NCI-H748 (cell line): ENCODE data around the gene R3HDM4.
A peak's percentile ranks its signal among the peaks of the same experiment; 100 is the strongest.
"Not testable (repeated sequence)": the region's sequence is repeated elsewhere in the genome, so short reads cannot be mapped to it uniquely, and the experiment has no call there.

Source experiments
- DNase-seq: peaks from one replicate; lab custom pipeline; 2025; ENCODE audit not compliant: unreplicated experiment; lab: John Stamatoyannopoulos, UW

R3HDM4 gene

DNA sequence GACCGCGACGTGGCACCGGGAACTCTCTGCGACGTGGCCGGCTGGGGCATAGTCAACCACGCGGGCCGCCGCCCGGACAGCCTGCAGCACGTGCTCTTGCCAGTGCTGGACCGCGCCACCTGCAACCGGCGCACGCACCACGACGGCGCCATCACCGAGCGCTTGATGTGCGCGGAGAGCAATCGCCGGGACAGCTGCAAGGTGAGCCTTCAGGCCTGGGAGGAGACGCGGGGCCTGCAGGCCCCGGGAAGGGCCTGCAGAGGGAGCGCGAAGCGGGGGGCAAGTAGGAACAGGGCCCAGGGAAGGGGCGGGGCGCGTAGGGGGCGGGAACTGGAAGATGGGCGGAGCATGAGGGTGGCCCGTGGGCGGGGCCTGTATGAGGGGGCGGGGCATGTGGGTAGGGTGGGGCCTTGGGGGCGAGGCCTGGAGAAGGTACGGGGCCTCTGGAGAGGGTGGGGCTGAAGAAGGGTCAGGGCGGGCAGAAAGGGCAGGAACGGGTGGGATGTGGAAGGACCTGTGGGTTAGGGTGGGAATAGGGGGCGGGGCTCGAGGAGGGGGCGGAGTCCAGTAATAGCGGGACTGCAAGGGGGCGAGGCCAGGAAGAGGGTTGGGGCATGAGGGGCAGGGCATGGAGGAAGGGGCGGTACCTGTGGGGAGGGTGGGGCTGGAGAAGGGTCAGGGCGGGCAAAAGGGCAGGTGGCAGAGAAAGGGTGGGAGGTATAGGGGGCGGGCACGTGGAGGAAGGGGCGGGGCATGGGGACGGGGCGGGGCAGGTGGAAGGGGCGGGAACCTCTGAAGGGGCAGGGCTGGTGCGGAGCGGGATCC lies 51.1 kb downstream of the R3HDM4 start:
- DNase-seq, result peak; percentile 81

DNA sequence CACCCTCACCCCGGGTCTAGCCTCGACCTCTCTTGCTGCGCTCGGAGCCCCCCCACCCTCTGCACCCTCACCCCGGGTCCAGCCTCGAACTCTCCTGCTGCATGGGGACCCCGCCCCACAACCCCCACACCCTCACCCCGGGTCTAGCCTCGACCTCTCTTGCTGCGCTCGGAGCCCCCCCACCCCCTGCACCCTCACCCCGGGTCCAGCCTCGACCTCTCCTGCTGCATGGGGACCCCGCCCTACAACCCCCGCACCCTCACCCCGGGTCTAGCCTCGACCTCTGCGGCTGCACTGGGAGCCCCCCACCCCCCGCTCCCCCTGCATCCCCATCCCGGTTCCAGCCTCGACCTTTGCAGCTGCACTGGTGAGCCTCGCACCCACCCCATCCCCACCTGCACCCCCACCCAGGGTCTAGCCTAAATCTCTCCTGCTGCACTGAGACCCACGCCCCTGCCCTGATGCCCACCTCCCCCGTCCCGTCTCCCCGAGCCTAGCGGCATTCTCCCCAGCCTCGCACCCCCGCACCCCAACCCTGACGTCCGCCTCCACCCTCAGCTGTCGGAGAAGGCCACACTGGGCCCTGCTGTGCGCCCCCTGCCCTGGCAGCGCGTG lies 51.8 kb downstream of the R3HDM4 start:
- DNase-seq, result no peak

DNA sequence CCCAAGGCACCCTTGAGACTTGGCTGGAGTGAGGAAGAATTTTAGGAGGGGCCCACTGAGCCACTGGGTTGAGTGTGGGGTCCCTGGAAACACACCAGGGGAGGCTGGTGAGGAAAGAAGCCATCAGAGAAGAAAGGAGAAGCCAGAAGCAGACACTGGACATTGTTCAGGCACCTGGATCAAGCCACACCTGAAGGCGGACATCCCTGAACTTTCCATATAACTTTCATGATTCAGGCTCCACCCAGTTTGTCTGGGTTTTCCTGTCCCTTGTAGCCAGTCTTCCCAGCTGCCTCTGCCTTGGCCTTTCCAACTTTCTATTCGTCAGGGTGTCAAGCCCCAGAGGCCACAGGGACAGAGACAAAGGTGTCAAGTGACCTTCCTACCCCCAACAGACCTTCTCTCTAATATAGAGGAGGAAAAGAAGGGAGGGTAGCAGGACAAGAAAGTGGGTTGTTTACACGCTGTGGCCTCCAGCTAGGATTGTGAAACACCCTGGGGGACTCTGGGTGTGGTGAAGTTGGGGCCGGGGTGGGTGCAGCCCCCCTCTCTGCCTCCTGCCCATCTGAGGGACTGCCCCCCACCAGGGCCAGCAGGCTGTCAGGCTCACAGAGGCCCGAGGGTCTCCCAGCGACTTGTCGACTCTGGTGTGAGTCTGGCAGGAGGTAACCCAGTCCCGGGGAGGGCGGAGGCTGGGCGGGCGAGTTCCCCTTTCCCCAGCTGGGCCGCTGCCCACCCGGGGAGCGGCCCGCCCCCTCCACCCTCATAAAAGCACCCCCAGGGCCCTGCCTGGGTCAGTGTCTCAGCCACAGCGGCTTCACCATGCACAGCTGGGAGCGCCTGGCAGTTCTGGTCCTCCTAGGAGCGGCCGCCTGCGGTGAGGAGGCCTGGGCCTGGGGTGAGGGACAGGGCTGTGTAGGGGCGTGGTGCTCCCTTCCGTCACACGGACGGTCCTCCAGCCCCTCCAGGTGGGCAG lies 53.9 kb downstream of the R3HDM4 start, which contains the start of gene CFD:
Gene CFD (plus strand): TSS at position 797 of the 976 bp plus-strand sequence. CDS start 26 bp downstream, at position 823.
- no peak for DNase-seq

DNA sequence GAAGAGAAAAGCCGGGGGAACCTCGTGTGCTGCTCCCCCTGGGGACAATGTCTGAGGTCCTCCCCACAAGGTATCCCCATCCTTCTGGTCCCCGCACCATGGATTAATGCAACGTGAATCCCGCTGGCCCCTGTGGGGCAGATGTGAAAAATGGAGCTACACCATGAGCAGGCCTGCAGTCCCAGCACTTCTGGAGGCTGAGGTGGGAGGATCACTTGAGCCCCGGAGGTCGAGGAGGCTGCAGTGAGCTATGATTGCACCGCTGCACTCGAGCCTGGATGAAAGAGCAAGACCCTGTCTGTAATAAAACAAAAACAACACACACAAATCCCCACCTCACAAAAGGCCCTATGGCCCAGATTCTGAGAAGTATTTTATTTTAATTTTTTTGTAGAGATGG lies 54.7 kb downstream of the R3HDM4 start:
- no peak for DNase-seq

DNA sequence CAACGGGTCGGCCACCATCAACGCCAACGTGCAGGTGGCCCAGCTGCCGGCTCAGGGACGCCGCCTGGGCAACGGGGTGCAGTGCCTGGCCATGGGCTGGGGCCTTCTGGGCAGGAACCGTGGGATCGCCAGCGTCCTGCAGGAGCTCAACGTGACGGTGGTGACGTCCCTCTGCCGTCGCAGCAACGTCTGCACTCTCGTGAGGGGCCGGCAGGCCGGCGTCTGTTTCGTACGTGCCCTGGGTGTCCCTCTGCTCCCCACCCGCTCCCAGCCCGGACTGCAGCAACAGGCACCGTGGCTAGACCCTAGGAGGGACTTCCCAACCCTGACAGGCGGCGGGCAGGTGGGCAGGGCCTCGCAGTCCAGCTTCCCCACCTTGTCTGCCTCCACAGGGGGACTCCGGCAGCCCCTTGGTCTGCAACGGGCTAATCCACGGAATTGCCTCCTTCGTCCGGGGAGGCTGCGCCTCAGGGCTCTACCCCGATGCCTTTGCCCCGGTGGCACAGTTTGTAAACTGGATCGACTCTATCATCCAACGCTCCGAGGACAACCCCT lies 57.4 kb downstream of the R3HDM4 start:
- peak; percentile 8 for DNase-seq

DNA sequence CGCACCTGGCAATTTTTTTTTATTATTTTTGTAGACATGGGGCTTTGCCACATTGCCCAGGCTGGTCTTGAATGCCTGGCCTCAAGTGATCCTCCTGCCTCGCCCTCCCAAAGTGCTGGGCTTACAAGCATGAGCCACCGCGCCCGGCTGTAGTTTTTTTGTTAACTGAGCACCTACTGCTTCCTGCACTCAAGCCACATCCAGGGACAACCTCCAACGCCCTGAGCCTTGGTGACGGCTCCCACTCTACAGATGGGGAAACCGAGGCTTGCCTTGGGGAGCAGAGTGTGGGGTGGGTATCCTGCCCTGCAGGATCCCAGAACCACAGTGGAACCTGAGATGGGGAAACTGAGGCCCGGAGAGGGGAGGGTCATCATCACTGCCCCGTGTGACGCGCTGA lies 57.9 kb downstream of the R3HDM4 start:
- DNase-seq, result no peak

DNA sequence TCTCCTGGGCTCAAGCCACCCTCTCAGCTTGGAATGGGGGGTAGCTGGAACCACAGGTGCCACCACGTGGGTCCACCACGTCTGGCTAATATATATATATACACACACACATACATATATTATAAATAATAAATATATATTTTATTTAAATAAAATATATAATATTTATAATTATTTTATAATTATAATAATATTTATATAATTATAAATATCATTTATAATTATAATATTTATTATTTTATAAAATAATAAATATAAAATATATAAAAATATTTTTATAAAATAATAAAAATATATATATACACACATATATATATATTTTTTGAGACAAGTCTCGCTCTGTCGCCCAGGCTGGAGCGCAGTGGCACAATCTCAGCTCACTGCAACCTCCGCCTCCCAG lies 58.5 kb downstream of the R3HDM4 start:
- no peak for DNase-seq

DNA sequence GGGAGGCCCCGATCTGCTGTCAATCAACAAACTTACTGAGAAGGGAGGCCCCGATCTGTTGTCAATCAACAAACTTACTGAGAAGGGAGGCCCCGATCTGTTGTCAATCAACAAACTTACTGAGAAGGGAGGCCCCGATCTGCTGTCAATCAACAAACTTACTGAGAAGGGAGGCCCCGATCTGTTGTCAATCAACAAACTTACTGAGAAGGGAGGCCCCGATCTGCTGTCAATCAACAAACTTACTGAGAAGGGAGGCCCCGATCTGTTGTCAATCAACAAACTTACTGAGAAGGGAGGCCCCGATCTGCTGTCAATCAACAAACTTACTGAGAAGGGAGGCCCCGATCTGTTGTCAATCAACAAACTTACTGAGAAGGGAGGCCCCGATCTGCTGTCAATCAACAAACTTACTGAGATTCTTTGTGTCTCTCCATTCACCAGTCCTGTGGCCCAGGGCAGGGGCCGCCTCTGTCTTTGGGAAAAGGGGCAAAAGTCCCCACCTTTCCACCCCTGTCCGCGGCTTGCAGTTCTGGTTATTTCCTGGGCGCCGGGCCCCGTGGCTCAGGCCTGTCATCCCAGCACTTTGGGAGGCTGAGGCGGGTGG lies 59.3 kb downstream of the R3HDM4 start:
- not testable (repeated sequence) for DNase-seq

DNA sequence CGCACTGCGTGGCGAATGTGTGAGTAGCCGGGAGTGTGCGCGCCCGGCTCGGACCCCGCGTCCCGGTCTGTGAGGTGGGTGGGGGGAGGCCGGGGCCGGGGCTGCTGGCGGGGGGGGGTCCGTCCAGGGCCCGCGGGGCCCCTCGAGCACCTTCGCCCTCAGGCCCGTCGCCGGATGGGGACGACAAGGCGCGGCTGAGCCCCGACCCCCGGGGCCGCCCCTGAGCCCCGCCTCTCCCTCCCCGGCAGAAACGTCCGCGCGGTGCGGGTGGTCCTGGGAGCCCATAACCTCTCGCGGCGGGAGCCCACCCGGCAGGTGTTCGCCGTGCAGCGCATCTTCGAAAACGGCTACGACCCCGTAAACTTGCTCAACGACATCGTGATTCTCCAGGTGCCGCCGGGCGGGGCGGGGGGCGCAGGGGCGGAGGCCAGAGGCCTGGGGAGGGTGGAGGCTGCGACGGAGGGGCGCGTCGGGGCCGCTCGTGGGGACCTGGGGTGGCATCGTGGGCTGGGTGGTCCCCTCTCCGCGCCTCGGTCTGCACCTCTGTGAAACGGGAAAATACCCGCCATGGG lies 59.9 kb downstream of the R3HDM4 start:
- DNase-seq, result no peak

DNA sequence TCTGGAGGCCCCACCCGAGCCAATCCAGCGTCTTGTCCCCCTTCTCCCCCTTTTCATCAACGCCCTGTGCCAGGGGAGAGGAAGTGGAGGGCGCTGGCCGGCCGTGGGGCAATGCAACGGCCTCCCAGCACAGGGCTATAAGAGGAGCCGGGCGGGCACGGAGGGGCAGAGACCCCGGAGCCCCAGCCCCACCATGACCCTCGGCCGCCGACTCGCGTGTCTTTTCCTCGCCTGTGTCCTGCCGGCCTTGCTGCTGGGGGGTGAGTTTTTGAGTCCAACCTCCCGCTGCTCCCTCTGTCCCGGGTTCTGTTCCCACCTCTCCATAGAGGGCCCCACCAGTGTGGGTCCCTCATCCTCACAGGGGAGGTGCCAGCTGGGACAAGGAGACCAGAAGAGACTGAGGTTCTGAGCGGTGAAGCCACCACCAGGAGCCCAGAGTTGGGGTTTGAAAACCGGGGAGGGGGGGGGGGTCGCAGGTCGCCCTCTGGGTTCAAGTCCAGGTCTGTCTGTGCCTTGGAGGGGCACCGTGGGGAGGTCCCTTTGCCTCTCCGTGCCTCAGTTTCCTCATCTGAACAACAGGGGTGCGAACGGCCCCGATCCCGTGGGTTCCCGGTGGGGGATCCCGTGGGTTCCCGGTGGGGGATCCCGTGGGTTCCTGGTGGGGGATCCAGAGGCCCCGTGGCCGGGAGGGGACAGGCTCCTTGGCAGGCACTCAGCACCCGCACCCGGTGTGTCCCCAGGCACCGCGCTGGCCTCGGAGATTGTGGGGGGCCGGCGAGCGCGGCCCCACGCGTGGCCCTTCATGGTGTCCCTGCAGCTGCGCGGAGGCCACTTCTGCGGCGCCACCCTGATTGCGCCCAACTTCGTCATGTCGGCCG lies 60.6 kb downstream of the R3HDM4 start, which contains the start of gene ELANE:
Gene ELANE (plus strand): TSS at position 168 of the 878 bp plus-strand sequence. CDS start 26 bp downstream, at position 194.
- DNase-seq, result no peak

DNA sequence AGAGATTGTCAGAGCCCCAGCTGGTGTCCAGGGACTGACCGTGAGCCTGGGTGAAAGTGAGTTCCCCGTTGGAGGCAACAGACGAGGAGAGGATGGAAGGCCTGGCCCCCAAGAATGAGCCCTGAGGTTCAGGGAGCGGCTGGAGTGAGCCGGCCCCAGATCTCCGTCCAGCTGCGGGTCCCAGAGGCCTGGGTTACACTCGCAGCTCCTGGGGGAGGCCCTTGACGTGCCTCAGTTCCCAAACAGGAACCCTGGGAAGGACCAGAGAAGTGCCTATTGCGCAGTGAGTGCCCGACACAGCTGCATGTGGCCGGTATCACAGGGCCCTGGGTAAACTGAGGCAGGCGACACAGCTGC lies 62.1 kb downstream of the R3HDM4 start:
- no peak for DNase-seq

DNA sequence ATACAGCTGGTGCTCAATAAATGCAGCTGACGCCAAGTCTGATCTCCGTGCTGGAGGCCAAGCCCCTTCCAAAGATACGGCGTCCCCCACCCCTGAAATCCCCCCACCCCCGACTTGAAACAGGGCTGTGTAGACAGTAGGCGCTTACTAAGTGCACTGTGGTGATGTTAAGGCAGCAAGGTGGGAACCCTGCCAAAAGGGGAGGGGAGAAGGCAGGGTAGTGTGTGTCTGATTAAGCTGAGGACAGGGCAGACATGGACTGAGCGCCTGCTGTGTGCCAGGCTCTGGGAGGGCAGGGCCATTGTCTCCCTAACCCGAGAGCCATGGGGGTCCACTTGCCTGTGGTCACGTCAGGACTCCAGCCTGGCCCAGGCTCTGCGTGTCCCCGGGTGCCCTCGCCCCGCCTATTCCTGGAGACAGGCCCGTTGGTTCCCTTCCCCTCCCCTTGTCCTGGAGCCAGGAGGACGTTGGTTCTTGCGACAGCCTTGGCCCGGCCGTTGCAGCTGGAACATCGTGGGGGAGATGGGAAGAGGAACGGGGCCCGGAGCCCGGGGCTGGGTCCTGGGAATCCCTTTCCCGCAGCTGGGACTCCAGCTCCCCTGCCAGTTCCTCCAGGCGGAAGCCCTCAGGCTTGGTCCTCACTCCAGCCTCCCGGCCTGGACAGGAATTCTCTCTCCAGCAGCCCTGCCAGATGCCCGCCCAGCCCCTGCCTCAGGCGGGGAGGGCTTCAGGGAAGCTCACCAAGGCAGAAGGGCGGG lies 62.6 kb downstream of the R3HDM4 start:
- DNase-seq, result peak; percentile 71

DNA sequence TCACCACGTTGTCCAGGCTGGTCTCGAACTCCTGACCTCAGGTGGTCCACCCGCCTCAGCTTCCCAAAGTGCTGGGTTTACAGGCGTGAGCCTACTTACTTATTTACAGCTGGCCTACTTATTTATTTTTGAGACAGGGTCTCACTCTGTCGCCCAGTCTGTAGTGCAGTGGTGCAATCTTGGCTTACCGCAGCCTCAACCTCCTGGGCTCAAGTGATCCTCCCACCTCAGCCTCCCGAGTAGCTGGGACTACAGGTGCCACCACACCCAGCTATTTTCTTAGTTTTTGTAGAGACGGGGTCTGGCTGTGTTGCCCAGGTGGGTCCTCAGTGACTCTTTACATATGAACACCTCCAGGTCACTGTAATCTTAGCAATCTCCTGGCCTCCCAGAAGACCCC lies 63.8 kb downstream of the R3HDM4 start:
- DNase-seq, result not testable (repeated sequence)

DNA sequence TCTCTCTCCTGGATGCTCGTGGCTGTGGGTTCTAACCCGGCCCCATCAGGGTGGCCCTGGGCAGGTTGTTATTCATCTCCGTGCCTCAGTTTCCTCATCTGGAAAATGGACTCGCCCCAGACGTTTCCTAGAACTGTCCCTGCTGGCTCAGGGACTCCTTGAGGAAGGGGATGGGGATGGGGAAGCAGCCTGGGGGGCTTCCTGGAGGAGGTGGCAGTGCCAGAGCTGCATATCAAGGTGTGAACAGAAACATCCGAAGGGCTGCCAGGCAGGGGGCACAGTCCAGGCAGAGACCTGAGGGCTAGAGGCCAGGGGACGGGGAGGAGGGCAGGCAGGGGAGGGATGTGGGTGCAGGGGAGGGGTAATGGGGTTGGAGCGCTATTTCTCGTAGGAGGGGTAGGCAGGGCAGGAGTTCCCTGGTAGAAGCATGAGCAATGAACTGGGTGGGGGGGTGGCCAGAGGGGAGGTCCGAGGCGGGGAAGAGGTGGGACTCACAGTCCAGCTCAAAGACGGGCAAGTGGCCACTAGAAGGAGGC lies 64.6 kb downstream of the R3HDM4 start:
- DNase-seq, result no peak
